HG03139 (cell line): ENCODE measurements around the gene PITPNC1.
"Not testable (repeated sequence)": the region's sequence is repeated elsewhere in the genome, so short reads cannot be mapped to it uniquely, and the experiment has no call there.

Experiments
- ATAC-seq: cut with Tn5 transposase; IDR thresholded peaks from one replicate; pipeline ENCODE4 v1.9.1; 2021; ENCODE audit not compliant: unreplicated experiment

The PITPNC1 gene

GRCh38 chr17:67711916-67712315, 334.8 kb downstream of the PITPNC1 start:
- ATAC-seq, result no peak

GRCh38 chr17:67712375-67712774, 335.3 kb downstream of the PITPNC1 start:
- no peak for ATAC-seq

- no peak for ATAC-seq
Observed at GRCh38 chr17:67713169-67713568, 336.1 kb downstream of the PITPNC1 start.

GRCh38 chr17:67716405-67716798, 339.3 kb downstream of the PITPNC1 start:
- ATAC-seq, result no peak

GRCh38 chr17:67717192-67717623, 340.1 kb downstream of the PITPNC1 start:
- no peak for ATAC-seq

GRCh38 chr17:67717624-67718324, 340.7 kb downstream of the PITPNC1 start, which contains the start of gene NOL11:
NOL11 (plus strand) TSS chr17:67717936; CDS start chr17:67717948, 12 bp downstream.
- ATAC-seq, result peak; percentile 94

GRCh38 chr17:67718325-67718941, 341.4 kb downstream of the PITPNC1 start:
- ATAC-seq, result peak; percentile 1

GRCh38 chr17:67725373-67725791, 348.3 kb downstream of the PITPNC1 start:
- no peak for ATAC-seq

- ATAC-seq, result no peak
Observed at GRCh38 chr17:67725807-67726206, 348.7 kb downstream of the PITPNC1 start.

- ATAC-seq, result not testable (repeated sequence)
Observed at GRCh38 chr17:67727152-67728039, 350.3 kb downstream of the PITPNC1 start.

GRCh38 chr17:67729903-67730302, 352.8 kb downstream of the PITPNC1 start:
- ATAC-seq, result no peak

- ATAC-seq, result no peak
Observed at GRCh38 chr17:67730731-67731130, 353.6 kb downstream of the PITPNC1 start.

- no peak for ATAC-seq
Observed at GRCh38 chr17:67733449-67733848, 356.4 kb downstream of the PITPNC1 start.

- no peak for ATAC-seq
Observed at GRCh38 chr17:67737145-67737544, 360.1 kb downstream of the PITPNC1 start.

GRCh38 chr17:67742025-67742424, 364.9 kb downstream of the PITPNC1 start:
- ATAC-seq, result no peak
